Endothelial cell of umbilical vein (primary cell): ENCODE results near the gene ZNF664. TPM values are rescaled to one million over a fixed set of nuclear protein-coding genes. Genes with fewer than 3 reads are reported as not detected.

ENCODE experiments used
- BruUV-seq: library from RNA; stranded (reverse); fragments of 400-500 nt; replicated peaks from 2 replicates; lab custom pipeline; 2021; lab: Mats Ljungman, UMichigan
- CTCF ChIA-PET: fragments of 300-600, 350-600 bp; sonication (Branson Sonifier 250); formaldehyde crosslinking; loops from one replicate; lab custom pipeline; 2021; ENCODE audit warnings: antibody characterized with exemption, inconsistent platforms; lab: Charles Lee
- POLR2A ChIA-PET: fragments of 300-600, 350-600 bp; sonication (Branson Sonifier 250); formaldehyde crosslinking; loops from one replicate; lab custom pipeline; 2021; ENCODE audit warnings: antibody characterized with exemption, inconsistent platforms; lab: Charles Lee
- DNase-seq: peaks from one replicate; pipeline ENCODE4 v3.0.0-alpha.2; 2011; ENCODE audit warnings: low read depth, low spot score
- FAIRE-seq: peaks from 2 replicates; lab custom pipeline; 2011; peaks lifted over from hg19 to GRCh38; lab: Jason Lieb, UNC
- H2AFZ ChIP-seq: 2 replicates; pipeline ENCODE4 v1.6.0; 2012; ENCODE audit warnings: low read depth, low read length, control low read depth, inconsistent platforms
- H3K27ac ChIP-seq: 2 replicates; pipeline ENCODE4 v1.5.1; 2011; ENCODE audit warnings: low read depth, mild to moderate bottlenecking, control low read depth, low read length, moderate library complexity; ENCODE audit not compliant: insufficient read depth
- H3K27me3 ChIP-seq, 2 experiments: 2 replicates each; pipeline versions ENCODE4 v1.6.0 to v1.6.1; 2011; ENCODE audit warnings: low read length in 2 of 2, mixed read lengths in 1 of 2; ENCODE audit not compliant: control insufficient read depth in 2 of 2, insufficient read depth in 2 of 2
- H3K36me3 ChIP-seq, 2 experiments: 2 replicates in 1 of 2; 3 replicates in 1 of 2; pipeline ENCODE4 v1.5.1; 2011; ENCODE audit warnings: low read length in 2 of 2, mild to moderate bottlenecking in 1 of 2, moderate library complexity in 1 of 2; ENCODE audit not compliant: control insufficient read depth in 2 of 2, insufficient read depth in 2 of 2; ENCODE audit errors: extremely low read depth in 1 of 2
- H3K4me1 ChIP-seq: 3 replicates; pipeline ENCODE4 v1.5.1; 2011; ENCODE audit warnings: mild to moderate bottlenecking, low read length; ENCODE audit not compliant: control insufficient read depth, insufficient read depth; ENCODE audit errors: extremely low read depth
- H3K4me2 ChIP-seq: 2 replicates; pipeline ENCODE4 v1.6.1; 2011; ENCODE audit warnings: low read length, control low read depth, mixed read lengths; ENCODE audit not compliant: insufficient read depth
- H3K4me3 ChIP-seq, 3 experiments: fragments of 200-600 bp in 1 of 3; sonication (generic), shearing (Covaris generic) in 1 of 3; replicated peaks in 1 of 3; 2 replicates each; pipeline ENCODE4 v1.5.1; 2011 to 2016; ENCODE audit warnings: control low read depth in 3 of 3, low read length in 3 of 3, mild to moderate bottlenecking in 2 of 3, inconsistent platforms in 1 of 3, low read depth in 1 of 3, moderate library complexity in 1 of 3; ENCODE audit not compliant: insufficient read depth in 1 of 3
- H3K79me2 ChIP-seq: 2 replicates; pipeline ENCODE4 v1.6.0; 2012; ENCODE audit warnings: low read length, inconsistent platforms; ENCODE audit not compliant: control insufficient read depth, insufficient read depth
- H3K9ac ChIP-seq: replicated peaks from 2 replicates; pipeline ENCODE3; 2011; ENCODE audit warnings: low read length, control low read depth; ENCODE audit not compliant: insufficient read depth; ENCODE audit errors: extremely low read depth
- H3K9me1 ChIP-seq: replicated peaks from 3 replicates; pipeline ENCODE4 v1.6.0; 2011; ENCODE audit warnings: mild to moderate bottlenecking, low read length; ENCODE audit not compliant: control insufficient read depth, insufficient read depth; ENCODE audit errors: extremely low read depth
- H3K9me3 ChIP-seq: replicated peaks from 2 replicates; pipeline ENCODE4 v1.5.1; 2012; ENCODE audit warnings: low read length, inconsistent platforms; ENCODE audit not compliant: control insufficient read depth, insufficient read depth
- H4K20me1 ChIP-seq: replicated peaks from 2 replicates; pipeline ENCODE3; 2011; ENCODE audit warnings: mild to moderate bottlenecking, low read length; ENCODE audit not compliant: control insufficient read depth, insufficient read depth; ENCODE audit errors: extremely low read depth
- EZH2 ChIP-seq: IDR thresholded peaks from 2 replicates; pipeline ENCODE4 v1.6.1; 2012; ENCODE audit warnings: borderline replicate concordance, low read depth, mild to moderate bottlenecking, moderate library complexity, low read length, inconsistent platforms; ENCODE audit not compliant: severe bottlenecking
- FOS ChIP-seq: IDR thresholded peaks from 2 replicates; pipeline ENCODE4 v1.6.1; 2011; ENCODE audit warnings: mild to moderate bottlenecking, low read length, moderate library complexity, borderline replicate concordance; ENCODE audit not compliant: insufficient read depth
- GATA2 ChIP-seq: IDR thresholded peaks from 2 replicates; pipeline ENCODE4 v1.7.0; 2011; ENCODE audit warnings: low read depth, mild to moderate bottlenecking, moderate library complexity, mixed read lengths, low read length; ENCODE audit not compliant: insufficient read length, insufficient read depth
- JUN ChIP-seq: IDR thresholded peaks from 2 replicates; pipeline ENCODE4 v1.6.1; 2011; ENCODE audit warnings: borderline replicate concordance, low read depth; ENCODE audit not compliant: insufficient read length, insufficient read depth
- MAX ChIP-seq: IDR thresholded peaks from 2 replicates; pipeline ENCODE4 v1.6.1; 2011; ENCODE audit not compliant: insufficient read depth, insufficient read length
- MYC ChIP-seq: IDR thresholded peaks from one replicate; pipeline ENCODE4 v1.6.1; 2011; ENCODE audit warnings: mild to moderate bottlenecking, low read depth, low read length
- POLR2A ChIP-seq: IDR thresholded peaks from 2 replicates; pipeline ENCODE4 v1.6.1; 2012; ENCODE audit warnings: low read depth, mild to moderate bottlenecking, control low read depth, low read length
- POLR2AphosphoS5 ChIP-seq: IDR thresholded peaks from 2 replicates; pipeline ENCODE4 v1.6.1; 2012; ENCODE audit warnings: low read depth, mild to moderate bottlenecking, control low read depth, low read length, moderate library complexity; ENCODE audit not compliant: insufficient read depth
- dilution Hi-C: fragments of 300-500 bp; cut with MboI; formaldehyde crosslinking; loops from one replicate; pipeline ENCODE4 v1.15.0; 2019; ENCODE audit warnings: low sequenced_read_pairs; ENCODE audit not compliant: extremely low pct_ligation_motif_present
- intact Hi-C: fragments of 100-400 bp; cut with micrococcal nuclease; formaldehyde crosslinking; loops from one replicate; pipeline ENCODE4 v1.10.0; 2022
- polyA plus RNA-seq, 4 experiments: library from polyadenylated mRNA; depleted of rRNA in 3 of 4; stranded (reverse) in 3 of 4; unstranded in 1 of 4; fragments of >200 nt; gene quantifications; 2 replicates each; pipeline versions ENCODE4 v1.2.1 to v1.2.3, GENCODE V29; 2011 to 2012; ENCODE audit warnings: missing spikeins in 1 of 4
- total RNA-seq: library from RNA; stranded (reverse); gene quantifications from 2 replicates; pipeline ENCODE4 v1.2.3, GENCODE V29; 2021
- TF ChIP-seq, protein P1 (sequence below), 2 donors: IDR thresholded peaks; 1 replicate in 1 of 2; 2 replicates in 1 of 2; pipeline ENCODE4 v1.5.1; 2011; ENCODE audit warnings: low read length in 2 of 2, mild to moderate bottlenecking in 2 of 2, moderate library complexity in 2 of 2, control low read depth in 1 of 2, inconsistent platforms in 1 of 2, low read depth in 1 of 2; ENCODE audit not compliant: insufficient read depth in 1 of 2; ENCODE audit errors: extremely low read depth in 1 of 2

ZNF664 gene
- total and polyA plus RNA-seq, 2 donors (not counting 3 experiments of a cell fraction or from before 2014, with no cell fraction given) = 29.8 to 71.3 TPM

DNA sequence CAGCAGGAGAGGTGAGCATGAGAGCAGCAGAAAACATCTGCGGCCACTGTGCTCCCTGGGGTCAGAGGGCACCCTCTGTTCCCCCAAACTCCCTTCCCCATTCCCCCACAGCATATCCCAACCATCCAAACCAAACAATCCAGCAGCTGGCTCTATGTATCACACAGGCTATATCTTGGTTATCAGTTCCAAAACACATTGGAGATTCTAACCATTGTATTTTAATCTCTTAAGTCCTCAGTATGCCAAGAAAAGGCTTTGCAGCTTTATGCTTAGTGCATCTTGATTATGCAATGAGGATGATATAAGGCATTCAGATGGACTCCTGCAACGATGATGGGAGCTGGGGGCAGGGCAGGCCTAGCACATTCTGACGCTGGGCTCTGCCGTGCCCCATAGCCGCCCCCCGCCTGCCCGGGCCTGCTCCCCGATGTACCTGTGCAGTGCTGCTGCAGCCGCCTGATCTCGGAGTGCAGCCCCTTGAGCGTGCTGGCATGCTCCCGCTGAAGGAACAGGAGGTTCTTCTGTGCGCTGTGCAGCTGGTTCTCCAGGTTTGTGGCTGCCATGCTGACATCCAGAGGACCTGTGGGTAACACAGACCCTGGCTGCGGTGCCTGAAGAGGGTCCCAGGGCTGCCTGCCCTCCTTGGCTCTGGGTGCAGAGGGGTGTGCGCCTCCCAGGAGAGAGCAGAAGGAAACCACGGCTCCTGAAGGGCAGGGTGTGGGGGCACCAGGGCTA lies 29.9 kb upstream of the ZNF664 start:
- FAIRE-seq = no peak
- no peaks in the 10 kb centered on the region for H3K79me2 ChIP-seq
- intact Hi-C loops (no loop called here), dilution Hi-C loops (no loop called here)
- H4K20me1 ChIP-seq = no peaks in the 10 kb centered on the region
- H3K27me3 ChIP-seq = no peaks in the 10 kb centered on the region
- DNase-seq = no peak
- no peak for TF ChIP-seq POLR2A
- no peak for TF ChIP-seq MYC
- TF ChIP-seq JUN = no peak
- no peak for TF ChIP-seq EZH2
- no peak for TF ChIP-seq MAX
- no peak for TF ChIP-seq GATA2
- no peak for TF ChIP-seq FOS
- TF ChIP-seq, protein P1, sequence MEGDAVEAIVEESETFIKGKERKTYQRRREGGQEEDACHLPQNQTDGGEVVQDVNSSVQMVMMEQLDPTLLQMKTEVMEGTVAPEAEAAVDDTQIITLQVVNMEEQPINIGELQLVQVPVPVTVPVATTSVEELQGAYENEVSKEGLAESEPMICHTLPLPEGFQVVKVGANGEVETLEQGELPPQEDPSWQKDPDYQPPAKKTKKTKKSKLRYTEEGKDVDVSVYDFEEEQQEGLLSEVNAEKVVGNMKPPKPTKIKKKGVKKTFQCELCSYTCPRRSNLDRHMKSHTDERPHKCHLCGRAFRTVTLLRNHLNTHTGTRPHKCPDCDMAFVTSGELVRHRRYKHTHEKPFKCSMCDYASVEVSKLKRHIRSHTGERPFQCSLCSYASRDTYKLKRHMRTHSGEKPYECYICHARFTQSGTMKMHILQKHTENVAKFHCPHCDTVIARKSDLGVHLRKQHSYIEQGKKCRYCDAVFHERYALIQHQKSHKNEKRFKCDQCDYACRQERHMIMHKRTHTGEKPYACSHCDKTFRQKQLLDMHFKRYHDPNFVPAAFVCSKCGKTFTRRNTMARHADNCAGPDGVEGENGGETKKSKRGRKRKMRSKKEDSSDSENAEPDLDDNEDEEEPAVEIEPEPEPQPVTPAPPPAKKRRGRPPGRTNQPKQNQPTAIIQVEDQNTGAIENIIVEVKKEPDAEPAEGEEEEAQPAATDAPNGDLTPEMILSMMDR (IDR thresholded peaks at IDR 0.05; ENCODE audit: extremely low read depth in 1 of 2, insufficient read depth in 1 of 2, low read depth in 1 of 2, low read length in 2 of 2) = no peak
- no peak for TF ChIP-seq POLR2AphosphoS5
- no peak overlapping the region for H3K9ac ChIP-seq
- no peak overlapping the region for H3K4me3 ChIP-seq
- no peak overlapping the region for H2AFZ ChIP-seq
- no peaks in the 10 kb centered on the region for H3K9me1 ChIP-seq
- H3K4me2 ChIP-seq = no peak overlapping the region
- peaks cover 12% of the 10 kb centered on the region for H3K4me1 ChIP-seq
- no TSS peak for BruUV-seq
- no peaks in the 10 kb centered on the region for H3K9me3 ChIP-seq
- H3K27ac ChIP-seq = no peak overlapping the region
- POLR2A ChIA-PET = no interaction called here
- H3K36me3 ChIP-seq = peaks cover 2 to 5% of the 10 kb centered on the region in 2 experiments
- CTCF ChIA-PET = interaction anchor here (1.0 to 2.0 kb wide), 5 partner anchors 9 to 41 kb away, joined by 3 to 8 read pairs (median 5); no protein-coding TSS in a partner anchor
